B cell (primary cell): ENCODE measurements around the gene ZNF784. TPM values are rescaled to one million over a fixed set of nuclear protein-coding genes. Genes with fewer than 3 reads are reported as not detected.
A peak's percentile ranks its signal among the peaks of the same experiment; 100 is the strongest.

ENCODE experiments used
- ATAC-seq: fragments of 200-7000 bp; cut with Tn5 transposase; one replicate; pipeline ENCODE4 v1.10.0; 2021; ENCODE audit warnings: low read depth, mild to moderate bottlenecking, moderate number of reproducible peaks, moderate library complexity
- CTCF ChIA-PET: fragments of 350-600 bp; sonication (Branson Sonifier 250); formaldehyde crosslinking; loops from one replicate; lab custom pipeline; 2021; ENCODE audit warnings: antibody characterized with exemption, inconsistent platforms; lab: Charles Lee
- POLR2A ChIA-PET: fragments of 350-600 bp; sonication (Branson Sonifier 250); formaldehyde crosslinking; loops from one replicate; lab custom pipeline; 2021; ENCODE audit warnings: antibody characterized with exemption; lab: Charles Lee
- DNase-seq: peaks from one replicate; pipeline ENCODE4 v3.0.0; 2013
- H2AFZ ChIP-seq: 2 replicates; pipeline ENCODE4 v1.6.1; 2012; ENCODE audit warnings: mild to moderate bottlenecking, low read depth, low read length; ENCODE audit not compliant: insufficient read depth, poor library complexity, severe bottlenecking
- H3K27ac ChIP-seq, 2 donors: 1 replicate in 1 of 2; 2 replicates in 1 of 2; pipeline ENCODE4 v1.5.1; 2012 to 2013; ENCODE audit warnings: low read length in 2 of 2, mild to moderate bottlenecking in 2 of 2, moderate library complexity in 1 of 2
- H3K27me3 ChIP-seq, 4 experiments: fragments of 200-600 bp in 1 of 4; sonication (generic) in 1 of 4; replicated peaks in 1 of 4; 1 replicate in 2 of 4; 2 replicates in 2 of 4; pipeline versions ENCODE4 v1.6.1 to v1.7.0; 2013 to 2016; ENCODE audit warnings: low read length in 3 of 4, mild to moderate bottlenecking in 2 of 4, mixed read lengths in 1 of 4, moderate library complexity in 1 of 4; ENCODE audit not compliant: insufficient read depth in 4 of 4, control insufficient read depth in 3 of 4; ENCODE audit errors: control extremely low read depth in 1 of 4
- H3K36me3 ChIP-seq, 2 experiments: replicated peaks in 1 of 2; 1 replicate in 1 of 2; 2 replicates in 1 of 2; pipeline versions ENCODE4 v1.6.1 to v1.7.1; 2013; ENCODE audit warnings: low read length in 1 of 2; ENCODE audit not compliant: insufficient read depth in 2 of 2, control insufficient read depth in 1 of 2; ENCODE audit errors: control extremely low read depth in 1 of 2, extremely low read depth in 1 of 2
- H3K4me1 ChIP-seq, 2 donors: fragments of 200-600 bp in 1 of 2; sonication (generic) in 1 of 2; 1 replicate in 1 of 2; 2 replicates in 1 of 2; pipeline versions ENCODE4 v1.5.1 to v1.6.1; 2013 to 2017; ENCODE audit warnings: low read length in 2 of 2; ENCODE audit not compliant: control insufficient read depth in 2 of 2, insufficient read depth in 2 of 2
- H3K4me2 ChIP-seq: replicated peaks from 2 replicates; pipeline ENCODE3; 2012; ENCODE audit warnings: mild to moderate bottlenecking, low read depth, low read length; ENCODE audit not compliant: poor library complexity, severe bottlenecking
- H3K4me3 ChIP-seq, 5 experiments: fragments of 200-600 bp in 1 of 5; sonication (generic) in 1 of 5; 1 replicate in 3 of 5; 2 replicates in 2 of 5; pipeline versions ENCODE4 v1.5.1 to v1.7.0; 2011 to 2016; ENCODE audit warnings: low read length in 4 of 5, mild to moderate bottlenecking in 4 of 5, low read depth in 2 of 5, control low read depth in 1 of 5, moderate library complexity in 1 of 5; ENCODE audit not compliant: insufficient read depth in 1 of 5; ENCODE audit errors: control extremely low read depth in 1 of 5, extremely low read depth in 1 of 5
- H3K79me2 ChIP-seq: fragments of 200-600 bp; sonication (generic); one replicate; pipeline ENCODE4 v1.6.0; 2016; ENCODE audit warnings: low read length; ENCODE audit not compliant: control insufficient read depth, insufficient read depth
- H3K9ac ChIP-seq: fragments of 200-600 bp; sonication (generic); 2 replicates; pipeline ENCODE4 v1.6.1; 2017; ENCODE audit warnings: mild to moderate bottlenecking, low read length, moderate library complexity
- H3K9me3 ChIP-seq, 3 donors: one replicate each; pipeline versions ENCODE4 v1.6.1 to v1.7.1; 2013; ENCODE audit warnings: low read length in 2 of 3; ENCODE audit not compliant: control insufficient read depth in 2 of 3, insufficient read depth in 1 of 3; ENCODE audit errors: control extremely low read depth in 1 of 3
- H4K20me1 ChIP-seq: 2 replicates; pipeline ENCODE4 v1.6.0; 2012; ENCODE audit warnings: mild to moderate bottlenecking, low read length; ENCODE audit not compliant: insufficient read depth, control insufficient read depth, poor library complexity, severe bottlenecking
- H3K27ac Mint-ChIP-seq: one replicate; pipeline ENCODE4 v1.8.0; 2021; ENCODE audit warnings: mixed read lengths
- H3K27me3 Mint-ChIP-seq: one replicate; pipeline ENCODE4 v1.8.0; 2021; ENCODE audit warnings: mixed read lengths
- H3K4me1 Mint-ChIP-seq: one replicate; pipeline ENCODE4 v1.8.0; 2021; ENCODE audit warnings: mixed read lengths
- H3K4me3 Mint-ChIP-seq: one replicate; pipeline ENCODE4 v1.8.0; 2021; ENCODE audit warnings: mixed read lengths
- H3K9me3 Mint-ChIP-seq: one replicate; pipeline ENCODE4 v1.8.0; 2022; ENCODE audit warnings: mixed read lengths; ENCODE audit not compliant: insufficient read depth
- EZH2 ChIP-seq: IDR thresholded peaks from 2 replicates; pipeline ENCODE4 v1.6.1; 2012; ENCODE audit warnings: borderline replicate concordance, low read depth, mild to moderate bottlenecking, moderate library complexity, low read length; ENCODE audit not compliant: insufficient read depth, poor library complexity, severe bottlenecking
- WGBS: methylation state at CpG from one replicate; pipeline ENCODE4 v1.1.5; 2013; ENCODE audit warnings: missing lambda C conversion rate; ENCODE audit not compliant: insufficient coverage; 5-methylcytosine and 5-hydroxymethylcytosine counted together
- intact Hi-C: fragments of 100-400 bp; cut with micrococcal nuclease; formaldehyde crosslinking; loops from one replicate; pipeline ENCODE4 v1.10.0; 2022
- polyA plus RNA-seq: library from polyadenylated mRNA; depleted of rRNA; stranded (reverse); fragments of >200 nt; gene quantifications from 2 replicates; pipeline ENCODE4 v1.2.3, GENCODE V29; 2012
- total RNA-seq, 2 donors: library from RNA; stranded (reverse); fragments of 120-200 nt in 1 of 2; gene quantifications; 1 replicate in 1 of 2; 2 replicates in 1 of 2; pipeline versions ENCODE4 v1.2.3 to v1.2.4, GENCODE V29; 2013 to 2022
- TF ChIP-seq, protein P1 (sequence below): fragments of 200-600 bp; IDR thresholded peaks from one replicate; pipeline ENCODE4 v1.8.0; 2022; ENCODE audit warnings: antibody characterized with exemption, mild to moderate bottlenecking

Gene ZNF784
- total and polyA plus RNA-seq, 2 donors (not counting 1 experiment from before 2014, with no cell fraction given) = 9.2 to 9.7 TPM

DNA sequence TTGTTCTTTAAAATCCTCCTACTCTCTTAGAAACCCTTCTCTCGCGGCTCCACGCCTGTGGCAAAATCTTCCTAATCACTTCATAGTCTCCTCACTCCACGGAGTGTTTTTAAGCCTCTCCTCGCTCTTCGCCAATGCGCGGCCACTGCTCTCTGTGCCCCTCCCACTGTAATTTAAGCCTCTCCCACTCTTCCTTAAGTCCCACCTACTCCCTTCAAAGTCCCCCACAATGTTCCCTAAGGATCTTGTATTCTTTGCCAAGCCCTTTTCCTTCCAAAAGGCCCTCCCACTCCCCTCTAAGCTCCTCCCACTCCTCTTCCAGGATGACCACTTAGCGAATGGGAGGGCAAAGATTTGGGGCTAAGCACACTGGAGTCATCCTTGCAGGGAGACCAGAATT is 26.3 kb downstream of the ZNF784 start:
- Mint-ChIP-seq H3K27ac (peak overlapping the region; percentile 47), H3K4me3 (no peak overlapping the region), H3K9me3 (no peaks in the 10 kb centered on the region), H3K27me3 (no peaks in the 10 kb centered on the region), H3K4me1 (peaks cover 16% of the 10 kb centered on the region)
- Histone ChIP-seq H2AFZ (no peak overlapping the region), H3K4me3 (no peak overlapping the region), H3K4me2 (no peak overlapping the region), H3K9ac (no peak overlapping the region), H3K27me3 (no peaks in the 10 kb centered on the region), H3K4me1 (peaks cover 6 to 14% of the 10 kb centered on the region in 2 donors), H3K36me3 (peaks cover 0 to 19% of the 10 kb centered on the region in 2 experiments), H4K20me1 (no peaks in the 10 kb centered on the region), H3K9me3 (peaks cover 0 to 5% (median 0%) of the 10 kb centered on the region in 3 donors), H3K79me2 (no peaks in the 10 kb centered on the region), H3K27ac (no peak overlapping the region)
- ATAC-seq (no peak), DNase-seq (no peak)
- ChIA-PET CTCF (interaction anchor here (2.0 kb wide), 2 partner anchors 34 to 83 kb away, joined by 4 to 11 read pairs; no protein-coding TSS in a partner anchor), POLR2A (interaction anchor here (2.8 kb wide), 1 partner anchor 27 kb away, joined by 58 read pairs; the partner anchor contains the start of gene ZNF784)
- WGBS = 97% methylated on average over 8 of the region's 9 CpGs
- TF ChIP-seq, protein P1, sequence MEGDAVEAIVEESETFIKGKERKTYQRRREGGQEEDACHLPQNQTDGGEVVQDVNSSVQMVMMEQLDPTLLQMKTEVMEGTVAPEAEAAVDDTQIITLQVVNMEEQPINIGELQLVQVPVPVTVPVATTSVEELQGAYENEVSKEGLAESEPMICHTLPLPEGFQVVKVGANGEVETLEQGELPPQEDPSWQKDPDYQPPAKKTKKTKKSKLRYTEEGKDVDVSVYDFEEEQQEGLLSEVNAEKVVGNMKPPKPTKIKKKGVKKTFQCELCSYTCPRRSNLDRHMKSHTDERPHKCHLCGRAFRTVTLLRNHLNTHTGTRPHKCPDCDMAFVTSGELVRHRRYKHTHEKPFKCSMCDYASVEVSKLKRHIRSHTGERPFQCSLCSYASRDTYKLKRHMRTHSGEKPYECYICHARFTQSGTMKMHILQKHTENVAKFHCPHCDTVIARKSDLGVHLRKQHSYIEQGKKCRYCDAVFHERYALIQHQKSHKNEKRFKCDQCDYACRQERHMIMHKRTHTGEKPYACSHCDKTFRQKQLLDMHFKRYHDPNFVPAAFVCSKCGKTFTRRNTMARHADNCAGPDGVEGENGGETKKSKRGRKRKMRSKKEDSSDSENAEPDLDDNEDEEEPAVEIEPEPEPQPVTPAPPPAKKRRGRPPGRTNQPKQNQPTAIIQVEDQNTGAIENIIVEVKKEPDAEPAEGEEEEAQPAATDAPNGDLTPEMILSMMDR = no peak
- TF ChIP-seq EZH2 = no peak
- intact Hi-C loops = loop anchor here (2.0 to 5.0 kb wide), 2 partner anchors 17 to 191 kb away; partner anchors contain the start of genes UBE2S and ZNF579

DNA sequence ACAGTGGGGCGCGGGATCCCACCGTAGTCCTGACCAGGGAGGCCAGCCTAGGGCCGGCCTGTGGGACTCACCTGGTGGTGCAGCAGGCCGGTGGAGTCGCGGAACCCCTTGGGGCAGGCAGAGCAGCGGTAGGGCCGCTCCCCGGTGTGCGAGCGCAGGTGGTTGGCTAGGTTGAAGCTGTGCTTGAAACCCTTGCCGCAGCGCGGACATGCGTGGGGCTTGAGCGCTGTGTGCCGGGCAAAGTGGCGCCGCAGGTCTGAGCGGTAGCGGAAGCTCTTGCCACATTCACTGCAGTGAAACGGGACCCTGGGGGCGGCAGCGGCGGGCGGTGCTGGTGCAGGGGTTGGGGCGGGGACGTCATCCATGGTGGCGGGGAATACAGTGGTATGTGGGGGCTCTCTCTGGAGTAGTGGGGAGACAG is 26.9 kb downstream of the ZNF784 start:
- no peak for TF ChIP-seq EZH2
- TF ChIP-seq, protein P1 = no peak
- WGBS = over 99% methylated on average over 23 of the region's 30 CpGs
- DNase-seq (no peak), ATAC-seq (no peak)
- Histone ChIP-seq H3K79me2 (no peaks in the 10 kb centered on the region), H2AFZ (no peak overlapping the region), H3K27me3 (no peaks in the 10 kb centered on the region), H3K36me3 (peaks cover 0 to 19% of the 10 kb centered on the region in 2 experiments), H4K20me1 (no peaks in the 10 kb centered on the region), H3K9ac (no peak overlapping the region), H3K4me3 (no peak overlapping the region), H3K27ac (no peak overlapping the region), H3K4me2 (no peak overlapping the region), H3K4me1 (peaks cover 6 to 14% of the 10 kb centered on the region in 2 donors), H3K9me3 (peaks cover 0 to 5% (median 0%) of the 10 kb centered on the region in 3 donors)
- no peaks in the 10 kb centered on the region for H3K9me3 Mint-ChIP-seq
- intact Hi-C loops = loop anchor here (5.0 kb wide), 1 partner anchor 190 kb away; the partner anchor contains the start of gene UBE2S
- no peak overlapping the region for H3K4me3 Mint-ChIP-seq
- H3K4me1 Mint-ChIP-seq = peaks cover 16% of the 10 kb centered on the region
- H3K27me3 Mint-ChIP-seq = no peaks in the 10 kb centered on the region
- H3K27ac Mint-ChIP-seq = no peak overlapping the region
- POLR2A ChIA-PET = interaction anchor here (0.7 to 2.8 kb wide), 2 partner anchors 27 to 60 kb away, joined by 4 to 58 read pairs; partner anchors contain the start of gene ZNF784
- CTCF ChIA-PET = no interaction called here
